Measurements from ENCODE around the gene CDK11A. TPM values are rescaled to one million over a fixed set of nuclear protein-coding genes. Genes with fewer than 3 reads are reported as not detected.
A peak's percentile ranks its signal among the peaks of the same experiment; 100 is the strongest.
"Not testable (repeated sequence)": the region's sequence is repeated elsewhere in the genome, so short reads cannot be mapped to it uniquely, and the experiment has no call there.

Gene CDK11A
- total RNA-seq, 1 experiment from 2014 or later, result 26.2 TPM

DNA sequence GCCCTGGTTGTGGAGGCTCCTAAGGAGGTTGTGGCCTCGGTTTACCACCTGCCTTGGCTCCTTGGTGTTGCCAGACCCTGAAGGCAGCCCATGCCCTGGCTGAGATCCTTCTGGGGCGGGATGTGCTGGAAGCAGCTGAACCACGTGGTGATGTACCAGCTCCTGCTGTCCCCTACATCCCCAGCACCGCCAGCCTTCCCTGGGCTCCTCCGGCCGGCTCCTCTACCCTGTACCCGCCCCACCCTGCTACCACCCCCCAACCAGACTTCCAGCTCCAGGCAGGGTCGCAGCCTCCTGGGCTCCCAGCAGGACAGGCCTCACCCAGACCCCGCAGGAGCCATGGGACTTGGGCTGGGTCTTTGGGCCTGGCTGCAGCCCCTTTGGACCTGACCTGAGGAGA is 25.8 kb upstream of the CDK11A start:
- H3K27ac ChIP-seq (ENCODE audit: low read length); H3K4me1 ChIP-seq (ENCODE audit: low read length); H3K79me2 ChIP-seq (ENCODE audit: low read length); H3K9me3 ChIP-seq (ENCODE audit: low read length); DNase-seq; H3K9ac ChIP-seq (ENCODE audit: low read length); H3K27me3 ChIP-seq (ENCODE audit: low read length); H3K9me2 ChIP-seq (replicated peaks; ENCODE audit: insufficient read depth, low read length); H4K20me1 ChIP-seq (ENCODE audit: insufficient read depth, low read depth, low read length); H3K4me2 ChIP-seq (ENCODE audit: low read depth, low read length, poor library complexity, severe bottlenecking); H3K4me3 ChIP-seq (ENCODE audit: low read length); H3K36me3 ChIP-seq (ENCODE audit: insufficient read depth, low read length); H2AFZ ChIP-seq (ENCODE audit: low read length): not testable (repeated sequence)

DNA sequence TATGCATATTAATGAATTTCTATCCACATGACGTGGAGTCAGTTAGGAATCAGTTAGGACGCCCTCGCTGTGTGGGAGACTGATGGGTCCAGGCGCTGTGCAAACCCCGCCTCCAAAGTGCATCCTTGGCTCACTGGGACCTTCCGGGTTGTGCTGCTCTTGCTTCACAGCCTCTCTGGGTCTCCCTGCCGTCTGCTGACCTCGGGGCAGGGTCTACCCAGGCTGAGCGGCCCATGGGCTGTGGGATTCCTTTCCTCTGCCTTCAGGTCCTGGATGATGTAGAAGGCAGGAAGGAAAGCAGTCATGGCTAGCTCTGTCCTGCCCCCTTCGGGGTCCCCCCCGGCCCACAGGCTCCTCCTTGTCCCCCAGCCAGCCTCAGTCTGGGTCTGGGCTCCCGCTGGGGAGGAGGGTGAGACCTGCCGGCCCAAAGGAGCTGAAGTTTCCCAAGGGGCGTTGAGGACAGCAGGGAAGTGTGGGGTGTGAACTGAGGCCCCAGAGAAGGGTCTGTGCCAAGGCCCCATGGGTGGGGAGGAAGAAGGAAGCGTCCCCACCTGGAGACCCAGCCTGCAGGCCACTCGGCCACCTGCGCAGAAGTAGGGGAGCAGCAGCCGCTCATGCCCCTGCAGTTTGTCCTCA is 24.6 kb upstream of the CDK11A start:
- DNase-seq, result no peak
- H2AFZ ChIP-seq (ENCODE audit: low read length), result no peak overlapping the region

DNA sequence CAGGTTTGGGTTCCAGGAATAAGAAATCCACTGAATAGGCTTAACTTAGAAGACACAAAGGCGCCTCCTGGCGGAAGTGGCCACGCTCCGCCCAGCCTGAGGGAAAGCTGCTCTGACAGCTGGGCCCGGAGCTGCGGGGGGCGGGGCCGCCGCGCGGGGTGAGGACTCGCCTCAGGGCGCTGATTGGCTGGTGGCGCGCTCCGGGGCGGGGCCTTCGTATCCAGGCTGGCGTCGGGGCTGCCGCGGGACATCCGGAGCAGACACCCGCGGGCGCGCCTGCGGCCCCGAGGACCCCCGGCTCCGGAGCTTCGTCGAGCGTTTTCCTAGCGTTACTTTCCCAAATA is 22.4 kb upstream of the CDK11A start:
- H3K4me3 ChIP-seq (ENCODE audit: low read length); H3K27me3 ChIP-seq (ENCODE audit: low read length); H4K20me1 ChIP-seq (ENCODE audit: insufficient read depth, low read depth, low read length); H3K79me2 ChIP-seq (ENCODE audit: low read length); H3K9ac ChIP-seq (ENCODE audit: low read length); H3K4me1 ChIP-seq (ENCODE audit: low read length); H3K27ac ChIP-seq (ENCODE audit: low read length); H2AFZ ChIP-seq (ENCODE audit: low read length); H3K9me2 ChIP-seq (replicated peaks; ENCODE audit: insufficient read depth, low read length); DNase-seq; H3K9me3 ChIP-seq (ENCODE audit: low read length); H3K4me2 ChIP-seq (ENCODE audit: low read depth, low read length, poor library complexity, severe bottlenecking); H3K36me3 ChIP-seq (ENCODE audit: insufficient read depth, low read length): not testable (repeated sequence)

More for the DNA sequence above, 24.6 kb upstream of the CDK11A start:
- H3K4me3 ChIP-seq (ENCODE audit: low read length), result no peak overlapping the region
- H3K27me3 ChIP-seq (ENCODE audit: low read length), result no peaks in the 10 kb centered on the region
- no peaks in the 10 kb centered on the region for H3K79me2 ChIP-seq (ENCODE audit: low read length)
- H3K4me1 ChIP-seq (ENCODE audit: low read length), result no peaks in the 10 kb centered on the region
- H3K36me3 ChIP-seq (ENCODE audit: insufficient read depth, low read length), result 0 out of 2 replicates have a peak, but pooled peaks cover 4% of the 10 kb centered on the region
- no peaks in the 10 kb centered on the region for H3K9me2 ChIP-seq (replicated peaks; ENCODE audit: insufficient read depth, low read length)
- H3K9me3 ChIP-seq (ENCODE audit: low read length), result no peaks in the 10 kb centered on the region
- H3K4me2 ChIP-seq (ENCODE audit: low read depth, low read length, poor library complexity, severe bottlenecking), result no peak overlapping the region
- H3K27ac ChIP-seq (ENCODE audit: low read length), result no peak overlapping the region
- H3K9ac ChIP-seq (ENCODE audit: low read length), result no peak overlapping the region
- 0 out of 2 replicates have a peak, but pooled peaks cover 4% of the 10 kb centered on the region for H4K20me1 ChIP-seq (ENCODE audit: insufficient read depth, low read depth, low read length)

DNA sequence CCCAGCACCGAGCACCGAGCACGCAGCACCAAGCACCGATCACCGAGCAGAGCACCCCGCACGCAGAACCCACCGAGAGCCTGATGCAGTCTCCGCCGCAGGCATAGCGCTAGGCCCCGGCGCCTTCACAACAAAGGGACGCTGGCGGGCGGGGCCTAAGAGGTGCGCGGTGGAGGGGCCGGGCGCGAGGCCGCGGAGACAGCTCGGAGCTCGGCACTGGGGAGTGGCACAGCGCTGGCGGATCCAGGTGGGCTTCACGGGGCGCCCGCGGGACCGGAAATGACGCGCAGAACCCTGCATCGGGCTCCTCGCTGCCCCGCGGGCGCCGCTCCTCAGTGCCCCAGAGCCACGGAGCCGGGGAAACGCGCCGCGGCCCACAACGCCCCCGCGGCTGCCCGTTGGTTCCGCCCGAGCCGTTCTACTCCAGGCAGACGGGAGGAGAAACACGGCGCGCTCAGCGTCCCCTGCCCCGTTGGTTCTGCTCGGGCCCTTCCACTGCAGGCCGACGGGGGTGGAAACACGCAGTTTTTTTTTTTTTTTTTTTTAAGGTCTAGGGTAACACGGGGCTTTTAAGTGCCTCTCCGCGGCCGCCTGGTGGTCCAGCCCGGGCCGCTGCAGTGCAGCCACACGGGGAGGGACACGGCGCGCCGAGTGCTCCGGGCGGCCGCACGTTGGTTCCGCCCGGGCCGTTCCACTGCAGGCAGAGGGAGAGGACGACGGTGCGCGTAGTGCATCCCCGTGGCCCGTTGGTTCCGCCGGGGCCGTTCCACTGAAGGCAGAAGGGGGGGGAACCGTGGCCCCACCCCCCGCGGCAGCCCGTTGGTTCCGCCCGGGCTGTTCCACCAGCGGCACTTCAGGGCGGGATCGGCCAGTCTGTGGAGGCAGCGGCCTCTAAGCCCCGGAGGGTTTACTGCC is 21.8 kb upstream of the CDK11A start:
- H3K79me2 ChIP-seq (ENCODE audit: low read length); H2AFZ ChIP-seq (ENCODE audit: low read length); H3K9me3 ChIP-seq (ENCODE audit: low read length); H3K4me2 ChIP-seq (ENCODE audit: low read depth, low read length, poor library complexity, severe bottlenecking); H3K4me1 ChIP-seq (ENCODE audit: low read length); H3K36me3 ChIP-seq (ENCODE audit: insufficient read depth, low read length); H3K27me3 ChIP-seq (ENCODE audit: low read length); H3K9me2 ChIP-seq (replicated peaks; ENCODE audit: insufficient read depth, low read length); H4K20me1 ChIP-seq (ENCODE audit: insufficient read depth, low read depth, low read length); H3K4me3 ChIP-seq (ENCODE audit: low read length): not testable (repeated sequence)
- Histone ChIP-seq H3K9ac (ENCODE audit: low read length) (peak overlapping the region; percentile 53), H3K27ac (ENCODE audit: low read length) (peak overlapping the region; percentile 45; the same call in 1 of the 2 replicates)
- DNase-seq, result peak; percentile 70

DNA sequence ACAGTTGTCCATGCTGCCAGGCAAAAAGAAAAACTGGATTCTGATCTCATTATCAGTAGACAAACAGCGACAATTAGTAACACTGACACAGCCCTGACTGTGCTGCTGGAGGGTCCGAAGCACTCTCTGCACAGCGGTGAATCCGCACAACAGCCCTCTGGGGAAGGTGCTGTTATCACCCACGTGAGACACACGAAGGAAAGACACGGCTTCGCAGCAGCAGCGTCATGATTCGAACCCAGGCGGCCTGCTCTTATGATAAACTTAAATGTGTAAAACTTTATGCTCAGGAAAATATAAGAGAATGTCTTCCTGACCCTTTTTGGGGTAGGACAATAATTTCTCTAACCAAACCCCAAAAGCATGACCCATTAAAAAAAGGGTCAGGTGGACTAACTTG is 18.4 kb upstream of the CDK11A start:
- H3K4me1 ChIP-seq (ENCODE audit: low read length); H3K79me2 ChIP-seq (ENCODE audit: low read length); H3K36me3 ChIP-seq (ENCODE audit: insufficient read depth, low read length); H3K9me3 ChIP-seq (ENCODE audit: low read length); H3K4me2 ChIP-seq (ENCODE audit: low read depth, low read length, poor library complexity, severe bottlenecking); H3K9me2 ChIP-seq (replicated peaks; ENCODE audit: insufficient read depth, low read length); H2AFZ ChIP-seq (ENCODE audit: low read length); H3K9ac ChIP-seq (ENCODE audit: low read length); H3K27me3 ChIP-seq (ENCODE audit: low read length); H3K27ac ChIP-seq (ENCODE audit: low read length); H3K4me3 ChIP-seq (ENCODE audit: low read length); H4K20me1 ChIP-seq (ENCODE audit: insufficient read depth, low read depth, low read length): not testable (repeated sequence)
- DNase-seq, result peak; percentile 20

DNA sequence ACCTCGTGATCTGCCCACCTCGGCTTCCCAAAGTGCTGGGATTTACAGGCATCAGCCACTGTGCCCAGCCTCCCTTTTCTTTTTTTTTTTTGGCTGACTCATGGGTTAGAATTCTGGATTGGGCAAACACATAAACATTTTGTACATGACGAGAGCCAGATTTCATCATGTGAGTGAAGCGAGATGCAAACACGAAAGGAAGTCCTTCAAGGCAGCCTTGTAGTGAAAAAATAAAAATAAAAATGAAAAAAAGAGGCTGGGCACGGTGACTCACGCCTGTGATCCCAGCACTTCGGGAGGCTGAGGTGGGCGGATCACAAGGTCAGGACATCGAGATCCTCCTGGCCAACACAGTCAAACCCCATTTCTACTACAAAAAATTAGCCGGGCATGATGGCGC is 16.9 kb upstream of the CDK11A start:
- not testable (repeated sequence) for H3K79me2 ChIP-seq (ENCODE audit: low read length); H3K9me2 ChIP-seq (replicated peaks; ENCODE audit: insufficient read depth, low read length); H3K9me3 ChIP-seq (ENCODE audit: low read length); H3K9ac ChIP-seq (ENCODE audit: low read length); H3K27me3 ChIP-seq (ENCODE audit: low read length); DNase-seq; H3K27ac ChIP-seq (ENCODE audit: low read length); H4K20me1 ChIP-seq (ENCODE audit: insufficient read depth, low read depth, low read length); H3K36me3 ChIP-seq (ENCODE audit: insufficient read depth, low read length); H3K4me3 ChIP-seq (ENCODE audit: low read length); H2AFZ ChIP-seq (ENCODE audit: low read length); H3K4me1 ChIP-seq (ENCODE audit: low read length); H3K4me2 ChIP-seq (ENCODE audit: low read depth, low read length, poor library complexity, severe bottlenecking)

DNA sequence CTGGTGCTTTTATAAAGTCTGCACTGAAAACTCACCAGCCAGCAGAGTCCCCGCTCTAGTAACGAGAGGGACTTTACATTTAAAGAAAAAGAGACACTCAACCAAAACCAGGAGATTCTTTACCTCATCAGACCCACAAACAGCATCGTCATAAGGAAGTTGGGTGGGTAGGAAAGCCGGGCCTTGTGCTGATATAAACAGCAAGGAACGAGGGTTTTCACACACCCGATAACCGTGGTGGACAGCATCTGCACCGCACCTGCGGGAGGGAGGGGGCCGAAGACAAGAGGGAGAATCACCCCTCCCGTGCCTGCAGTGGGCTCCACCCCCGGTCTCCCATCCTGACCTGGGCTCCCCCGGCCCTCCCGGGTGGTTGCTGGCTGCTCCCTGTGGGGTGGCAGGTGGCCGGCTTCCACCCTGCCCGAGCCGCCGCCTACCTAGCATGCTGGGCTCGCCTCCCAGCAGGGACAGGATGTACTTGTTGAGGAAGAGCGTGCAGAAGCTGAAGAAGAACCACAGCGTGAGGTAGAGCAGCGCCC is 14.7 kb upstream of the CDK11A start:
- H3K9me3 ChIP-seq (ENCODE audit: low read length); H3K9ac ChIP-seq (ENCODE audit: low read length); H3K27me3 ChIP-seq (ENCODE audit: low read length); H3K4me2 ChIP-seq (ENCODE audit: low read depth, low read length, poor library complexity, severe bottlenecking); H2AFZ ChIP-seq (ENCODE audit: low read length); H4K20me1 ChIP-seq (ENCODE audit: insufficient read depth, low read depth, low read length); H3K36me3 ChIP-seq (ENCODE audit: insufficient read depth, low read length); H3K79me2 ChIP-seq (ENCODE audit: low read length); H3K4me1 ChIP-seq (ENCODE audit: low read length); DNase-seq; H3K27ac ChIP-seq (ENCODE audit: low read length); H3K9me2 ChIP-seq (replicated peaks; ENCODE audit: insufficient read depth, low read length); H3K4me3 ChIP-seq (ENCODE audit: low read length): not testable (repeated sequence)

DNA sequence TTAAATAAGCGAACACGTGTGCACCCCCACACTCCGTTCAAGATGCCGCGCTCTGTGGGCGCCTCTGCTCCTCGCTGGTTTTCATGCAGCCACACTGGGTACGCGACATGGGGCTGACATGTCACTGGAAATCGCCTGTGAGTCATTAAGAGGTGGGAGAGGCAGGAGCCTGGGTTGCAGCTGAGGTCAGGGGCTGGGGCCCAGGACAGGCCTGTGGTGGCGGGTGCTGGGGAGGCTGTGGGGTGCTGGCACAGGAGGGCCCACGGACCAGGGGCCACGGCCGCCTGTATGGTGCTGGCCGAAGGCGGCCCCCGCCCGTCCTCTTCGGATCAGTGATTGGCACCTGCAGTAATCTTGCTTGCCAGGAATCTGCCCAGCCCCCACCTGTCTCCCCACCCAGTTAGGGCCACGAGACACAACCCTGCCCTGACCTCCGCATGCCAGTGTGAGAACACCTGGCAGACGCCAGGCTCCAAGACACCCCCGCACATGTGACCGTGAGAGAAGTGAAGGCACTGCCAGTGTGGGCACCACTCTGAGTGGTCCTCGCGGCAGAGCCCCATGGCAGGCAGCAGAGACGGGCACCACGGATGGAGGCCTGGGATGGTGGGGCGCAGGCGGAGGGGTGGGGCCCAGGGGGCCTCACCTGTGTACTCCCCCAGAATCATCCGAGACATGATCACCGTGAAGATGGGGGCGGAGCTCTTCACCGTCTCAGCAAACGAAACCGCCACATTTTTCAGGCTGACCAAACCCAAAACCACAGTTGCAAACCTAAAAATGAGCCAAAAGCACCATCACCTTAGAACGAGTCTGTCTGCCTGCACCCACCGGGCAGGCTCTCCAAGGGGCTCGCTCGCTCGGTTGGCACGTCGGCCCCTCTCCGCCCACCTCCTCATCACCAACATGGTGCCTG is 13.8 kb upstream of the CDK11A start:
- not testable (repeated sequence) for H3K27me3 ChIP-seq (ENCODE audit: low read length); H3K9me3 ChIP-seq (ENCODE audit: low read length); H3K4me2 ChIP-seq (ENCODE audit: low read depth, low read length, poor library complexity, severe bottlenecking)

More for the DNA sequence above, 13.8 kb upstream of the CDK11A start:
- not testable (repeated sequence) for H2AFZ ChIP-seq (ENCODE audit: low read length); H3K9ac ChIP-seq (ENCODE audit: low read length); H3K79me2 ChIP-seq (ENCODE audit: low read length); H3K4me3 ChIP-seq (ENCODE audit: low read length); H3K4me1 ChIP-seq (ENCODE audit: low read length); H4K20me1 ChIP-seq (ENCODE audit: insufficient read depth, low read depth, low read length); H3K27ac ChIP-seq (ENCODE audit: low read length); H3K36me3 ChIP-seq (ENCODE audit: insufficient read depth, low read length); H3K9me2 ChIP-seq (replicated peaks; ENCODE audit: insufficient read depth, low read length)
- DNase-seq, result peak; percentile 22

All from Karpas-422 (cell line).